Peyer's patch (tissue), 4 donors: ENCODE measurements around the gene PFKL. TPM values are rescaled to one million over a fixed set of nuclear protein-coding genes. Genes with fewer than 3 reads are reported as not detected.

Experiments used
- DNase-seq, 3 donors: peaks; one replicate each; pipeline ENCODE4 v3.0.0-alpha.2; 2017 to 2019
- H3K27ac ChIP-seq, 4 donors: fragments of 200-600 bp; sonication (generic); one replicate each; pipeline ENCODE4 v1.5.1; 2016 to 2019
- H3K27me3 ChIP-seq, 2 donors: fragments of 200-600 bp; sonication (generic); one replicate each; pipeline ENCODE4 v1.5.1; 2019
- H3K36me3 ChIP-seq, 3 donors: fragments of 200-600 bp; sonication (generic); one replicate each; pipeline ENCODE4 v1.5.1; 2016 to 2019
- H3K4me1 ChIP-seq, 4 donors: fragments of 200-600 bp; sonication (generic); one replicate each; pipeline ENCODE4 v1.5.1; 2016 to 2019
- H3K4me3 ChIP-seq, 4 donors: fragments of 200-600 bp; sonication (generic); 1 replicate in 3 of 4; 2 replicates in 1 of 4; pipeline ENCODE4 v1.5.1; 2016 to 2019; ENCODE audit warnings: mild to moderate bottlenecking in 1 of 4
- H3K9me3 ChIP-seq, 4 donors: fragments of 200-600 bp; sonication (generic); one replicate each; pipeline ENCODE4 v1.5.1; 2016 to 2019; ENCODE audit warnings: mild to moderate bottlenecking in 1 of 4
- POLR2A ChIP-seq, 2 donors: fragments of 450-650 bp; IDR thresholded peaks; one replicate each; pipeline ENCODE4 v1.5.1; 2017; ENCODE audit warnings: antibody characterized with exemption in 2 of 2, mild to moderate bottlenecking in 2 of 2, moderate library complexity in 2 of 2
- total RNA-seq, 4 donors: library from RNA; depleted of rRNA; stranded (reverse); fragments of >200 nt; gene quantifications; one replicate each; pipeline ENCODE4 v1.1.0, GENCODE V29; 2016
- TF ChIP-seq, protein P1 (sequence below), 6 experiments: fragments of 450-650 bp in 4 of 6; fragments of 200-600 bp in 2 of 6; sonication (generic) in 1 of 6; IDR thresholded peaks; one replicate each; pipeline ENCODE4 v1.5.1; 2017 to 2019; ENCODE audit warnings: antibody characterized with exemption in 6 of 6, mild to moderate bottlenecking in 3 of 6, moderate library complexity in 1 of 6

PFKL gene
- total RNA-seq, 4 donors from 2014 or later, result 192 to 404 (median 274) TPM

DNA sequence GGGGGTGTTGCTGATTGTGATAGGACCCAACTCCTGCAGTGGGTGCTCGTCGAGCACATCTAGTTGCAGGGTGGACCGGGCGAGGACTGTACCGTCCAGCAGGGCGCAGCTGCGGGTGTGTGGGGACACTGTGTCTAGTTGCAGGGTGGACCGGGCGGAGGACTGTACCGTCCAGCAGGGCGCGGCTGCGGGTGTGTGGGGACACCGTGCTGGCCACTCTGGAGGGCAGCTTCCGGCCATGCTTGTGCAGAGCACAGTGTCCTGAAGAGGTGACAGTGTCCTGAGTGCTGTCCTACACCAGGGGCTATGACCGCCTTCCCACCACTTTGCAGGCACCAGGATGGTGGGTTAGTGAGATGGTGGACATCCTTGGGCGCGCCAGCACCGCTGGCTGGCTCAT, 49.0 kb downstream of the PFKL start:
- no peak for DNase-seq
- Histone ChIP-seq H3K27me3 (peaks cover 0 to 16% of the 10 kb centered on the region in 2 donors), H3K27ac (no peak overlapping the region)

GRCh38 chr21:44349416-44349846, 49.6 kb downstream of the PFKL start:
- Histone ChIP-seq H3K36me3 (no peaks in the 10 kb centered on the region), H3K27me3 (peaks cover 0 to 16% of the 10 kb centered on the region in 2 donors), H3K4me3 (no peak overlapping the region), H3K9me3 (no peaks in the 10 kb centered on the region), H3K4me1 (peaks cover 0 to 3% (median under 1%) of the 10 kb centered on the region in 4 donors), H3K27ac (no peak overlapping the region)
- DNase-seq, result no peak
- TF ChIP-seq, protein P1, sequence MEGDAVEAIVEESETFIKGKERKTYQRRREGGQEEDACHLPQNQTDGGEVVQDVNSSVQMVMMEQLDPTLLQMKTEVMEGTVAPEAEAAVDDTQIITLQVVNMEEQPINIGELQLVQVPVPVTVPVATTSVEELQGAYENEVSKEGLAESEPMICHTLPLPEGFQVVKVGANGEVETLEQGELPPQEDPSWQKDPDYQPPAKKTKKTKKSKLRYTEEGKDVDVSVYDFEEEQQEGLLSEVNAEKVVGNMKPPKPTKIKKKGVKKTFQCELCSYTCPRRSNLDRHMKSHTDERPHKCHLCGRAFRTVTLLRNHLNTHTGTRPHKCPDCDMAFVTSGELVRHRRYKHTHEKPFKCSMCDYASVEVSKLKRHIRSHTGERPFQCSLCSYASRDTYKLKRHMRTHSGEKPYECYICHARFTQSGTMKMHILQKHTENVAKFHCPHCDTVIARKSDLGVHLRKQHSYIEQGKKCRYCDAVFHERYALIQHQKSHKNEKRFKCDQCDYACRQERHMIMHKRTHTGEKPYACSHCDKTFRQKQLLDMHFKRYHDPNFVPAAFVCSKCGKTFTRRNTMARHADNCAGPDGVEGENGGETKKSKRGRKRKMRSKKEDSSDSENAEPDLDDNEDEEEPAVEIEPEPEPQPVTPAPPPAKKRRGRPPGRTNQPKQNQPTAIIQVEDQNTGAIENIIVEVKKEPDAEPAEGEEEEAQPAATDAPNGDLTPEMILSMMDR (IDR thresholded peaks at IDR 0.05), result no peak
- TF ChIP-seq POLR2A (IDR thresholded peaks at IDR 0.05), result no peak

More for the DNA sequence above, 49.0 kb downstream of the PFKL start:
- H3K4me1 ChIP-seq, result peaks cover 0 to 3% (median 0%) of the 10 kb centered on the region in 4 donors
- H3K9me3 ChIP-seq, result no peaks in the 10 kb centered on the region
- H3K36me3 ChIP-seq, result no peaks in the 10 kb centered on the region
- no peak overlapping the region for H3K4me3 ChIP-seq
- TF ChIP-seq, protein P1 (IDR thresholded peaks at IDR 0.05), result no peak
- TF ChIP-seq POLR2A (IDR thresholded peaks at IDR 0.05), result no peak

GRCh38 chr21:44349847-44350772, 50.3 kb downstream of the PFKL start:
- peaks cover 0 to 16% of the 10 kb centered on the region in 2 donors for H3K27me3 ChIP-seq
- H3K36me3 ChIP-seq, result no peaks in the 10 kb centered on the region
- no peak for DNase-seq
- TF ChIP-seq, protein P1 (IDR thresholded peaks at IDR 0.05), result no peak
- no peak for TF ChIP-seq POLR2A (IDR thresholded peaks at IDR 0.05)
- H3K9me3 ChIP-seq, result no peaks in the 10 kb centered on the region
- peak overlapping the region in 1 of 4 donors; percentile 19 for H3K4me3 ChIP-seq
- no peak overlapping the region for H3K27ac ChIP-seq
- H3K4me1 ChIP-seq, result peaks cover 0 to 8% (median 2%) of the 10 kb centered on the region in 4 donors

DNA sequence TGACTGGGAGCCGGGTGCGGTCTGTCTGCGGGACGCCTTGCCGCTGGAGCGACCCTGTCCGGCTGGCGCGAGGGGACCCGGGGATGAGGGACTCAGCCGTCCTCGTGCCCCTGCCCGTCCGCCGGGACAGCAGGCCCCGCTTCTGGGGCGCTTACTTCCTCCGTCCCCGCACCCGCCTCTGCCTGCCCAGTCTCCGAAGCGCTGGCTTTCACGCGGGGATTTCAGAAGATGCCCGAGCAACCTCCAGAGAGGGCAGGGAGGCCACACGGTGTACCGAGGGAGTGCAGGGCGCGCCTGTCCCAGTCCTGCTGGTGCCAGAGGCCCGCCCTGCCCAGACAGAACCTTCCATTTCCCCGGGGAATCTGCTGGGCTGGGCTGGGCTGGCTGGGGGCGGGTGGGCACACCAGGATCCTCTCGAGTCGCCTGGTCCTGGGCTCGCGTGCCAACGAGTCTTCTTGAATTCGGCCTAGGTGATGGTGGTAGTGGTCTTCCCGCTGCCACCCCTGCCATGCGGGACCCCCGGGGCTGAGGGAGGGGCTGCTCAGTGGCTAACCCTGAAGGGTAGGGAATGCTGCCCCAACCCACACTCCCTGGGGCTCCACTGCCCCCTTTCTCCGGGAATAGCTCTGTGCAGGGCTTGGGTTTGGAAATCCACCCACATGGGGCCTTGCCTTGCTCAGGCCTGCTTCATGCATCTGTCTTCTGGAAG, 51.1 kb downstream of the PFKL start:
- no peak overlapping the region for H3K4me3 ChIP-seq
- H3K9me3 ChIP-seq, result no peaks in the 10 kb centered on the region
- no peak overlapping the region for H3K27ac ChIP-seq
- H3K36me3 ChIP-seq, result no peaks in the 10 kb centered on the region
- DNase-seq, result no peak
- H3K27me3 ChIP-seq, result peaks cover 0 to 16% of the 10 kb centered on the region in 2 donors
- TF ChIP-seq POLR2A (IDR thresholded peaks at IDR 0.05), result no peak
- TF ChIP-seq, protein P1 (IDR thresholded peaks at IDR 0.05), result no peak
- H3K4me1 ChIP-seq, result peaks cover 0 to 9% (median 2%) of the 10 kb centered on the region in 4 donors

DNA sequence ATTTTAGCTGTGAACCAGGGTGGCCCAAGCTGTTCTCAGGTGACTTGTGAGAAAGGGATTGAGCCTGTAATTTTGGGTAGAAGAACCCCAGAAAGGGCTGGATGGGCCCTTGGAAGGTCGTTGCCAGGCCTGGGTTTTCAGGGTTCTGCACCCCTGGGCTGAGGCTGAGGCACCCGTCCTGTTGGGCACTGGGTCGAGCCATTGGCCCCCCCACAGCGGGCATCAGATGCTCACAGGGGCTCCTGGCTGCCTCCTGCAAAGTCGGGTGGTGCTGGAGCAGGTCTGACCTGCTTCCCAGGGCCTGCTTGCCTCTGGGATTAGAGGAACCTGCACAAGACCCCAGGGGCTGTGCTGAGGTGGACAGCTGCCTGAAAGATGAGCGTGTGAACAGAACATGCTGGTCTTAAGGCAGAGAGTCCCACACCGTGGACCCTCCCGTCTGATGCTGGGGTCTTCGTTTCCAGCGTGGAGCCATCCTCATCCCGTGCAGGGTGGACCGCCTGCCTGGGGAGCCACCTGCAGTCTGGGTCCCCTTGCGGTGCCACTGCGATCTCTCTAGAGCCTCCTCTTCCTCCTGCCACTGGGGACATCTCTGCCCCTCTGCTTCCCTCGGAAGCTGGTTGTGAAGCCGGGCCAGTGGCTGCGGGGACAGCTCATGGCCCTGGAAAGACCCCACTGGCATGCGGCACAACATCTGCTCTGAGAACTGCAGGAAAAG, 51.8 kb downstream of the PFKL start:
- no peaks in the 10 kb centered on the region for H3K36me3 ChIP-seq
- H3K4me3 ChIP-seq, result no peak overlapping the region
- H3K27ac ChIP-seq, result no peak overlapping the region
- DNase-seq, result no peak
- H3K4me1 ChIP-seq, result peaks cover 0 to 9% (median 2%) of the 10 kb centered on the region in 4 donors
- no peak for TF ChIP-seq POLR2A (IDR thresholded peaks at IDR 0.05)
- TF ChIP-seq, protein P1 (IDR thresholded peaks at IDR 0.05), result no peak
- no peaks in the 10 kb centered on the region for H3K9me3 ChIP-seq
- peaks cover 0 to 16% of the 10 kb centered on the region in 2 donors for H3K27me3 ChIP-seq
